ENCODE data around the gene POU5F2.

Gene POU5F2

GRCh38 chr5:93715761-93716160, 25.6 kb downstream of the POU5F2 start:
- DNase-seq (ENCODE audit: low spot score), result no peak

GRCh38 chr5:93715327-93715726, 26.1 kb downstream of the POU5F2 start:
- DNase-seq (ENCODE audit: low spot score), result no peak

GRCh38 chr5:93708442-93708841, 33.0 kb downstream of the POU5F2 start:
- no peak for DNase-seq (ENCODE audit: low spot score)

GRCh38 chr5:93705896-93706295, 35.5 kb downstream of the POU5F2 start:
- no peak for DNase-seq (ENCODE audit: low spot score)

GRCh38 chr5:93704996-93705395, 36.4 kb downstream of the POU5F2 start:
- no peak for DNase-seq (ENCODE audit: low spot score)

GRCh38 chr5:93691997-93692396, 49.4 kb downstream of the POU5F2 start:
- DNase-seq (ENCODE audit: low spot score), result no peak
